ENCODE data around the gene SDR42E2. TPM values are rescaled to one million over a fixed set of nuclear protein-coding genes. Genes with fewer than 3 reads are reported as not detected.

The SDR42E2 gene
- total and polyA plus RNA-seq, 10 of the 15 experiments (the other 5 are each of a cell fraction or from before 2014, with no cell fraction given), result 0.01 to 0.09 (median 0.08) TPM; not detected in 4

- H4K20me1 ChIP-seq (ENCODE audit: control insufficient read depth, insufficient read depth), result no peaks in the 10 kb centered on the region
- no peak overlapping the region for H3K4me3 ChIP-seq
- no peak overlapping the region for H3K9ac ChIP-seq (ENCODE audit: control insufficient read depth, insufficient read depth, low read length)
- no peaks in the 10 kb centered on the region for H3K4me1 ChIP-seq (ENCODE audit: control insufficient read depth, insufficient read depth, low read length)
- SMC1A ChIA-PET (ENCODE audit: uncharacterized antibody, unreplicated experiment), result interaction anchor here (2.0 kb wide), 1 partner anchor 61 kb away, joined by 4 read pairs; no protein-coding TSS in a partner anchor
- no peak for DNase-seq (ENCODE audit: low read depth, low spot score)
- no peak for FAIRE-seq
- POLR2A ChIA-PET, result no interaction called here
- intact Hi-C loops (cut with micrococcal nuclease; ENCODE audit: unreplicated experiment), result no loop called here
- TF ChIP-seq ZBTB4 (CRISPR knock-in tag; IDR thresholded peaks at IDR 0.05) (no peak), LARP7 (IDR thresholded peaks at IDR 0.05) (no peak), PRDM15 (CRISPR knock-in tag; IDR thresholded peaks at IDR 0.05) (no peak), JUND (IDR thresholded peaks at IDR 0.05; ENCODE audit: low read depth, low read length) (no peak), ZNF207 (IDR thresholded peaks at IDR 0.05; ENCODE audit: borderline replicate concordance) (no peak), BCLAF1 (IDR thresholded peaks at IDR 0.05) (no peak), POLR2AphosphoS2 (IDR thresholded peaks at IDR 0.05; ENCODE audit: low read depth, low read length) (no peak), SMC3 (IDR thresholded peaks at IDR 0.05; ENCODE audit: borderline replicate concordance, low read length) (no peak)
- H3K9me3 ChIP-seq (replicated peaks; ENCODE audit: control insufficient read depth, insufficient read depth, low read length), result no peaks in the 10 kb centered on the region
- H3K27me3 ChIP-seq (replicated peaks in 1 of 2; ENCODE audit: control insufficient read depth in 2 of 2, insufficient read depth in 2 of 2, low read length in 1 of 2), result peaks cover 0 to 3% of the 10 kb centered on the region in 2 experiments; a peak in 1 of 4 replicates
- no TSS peak for BruUV-seq (replicated peaks)
- ATAC-seq, result no peak
- in situ Hi-C loops (cut with MboI), result no loop called here
- H3K36me3 ChIP-seq (ENCODE audit: control insufficient read depth in 2 of 2, insufficient read depth in 2 of 2, low read length in 1 of 2), result no peaks in the 10 kb centered on the region
- CTCF ChIA-PET, result no interaction called here
- 35% methylated on average over 6 of the region's 6 CpGs for WGBS (ENCODE audit: insufficient coverage, insufficient replicate concordance, low lambda C conversion rate, missing lambda C conversion rate)
- H3K79me2 ChIP-seq (ENCODE audit: control insufficient read depth, insufficient read depth, low read length), result no peaks in the 10 kb centered on the region
- no peak overlapping the region for H3K4me2 ChIP-seq (ENCODE audit: control insufficient read depth, insufficient read depth)
- RAD21 ChIA-PET (ENCODE audit: unreplicated experiment), result no interaction called here
- no peak overlapping the region for H3K27ac ChIP-seq (ENCODE audit: control insufficient read depth, insufficient read depth)
- H2AFZ ChIP-seq (ENCODE audit: control insufficient read depth, low read depth, low read length), result no peak overlapping the region
Observed at GRCh38 chr16:22144520-22144919, 17.8 kb upstream of the SDR42E2 start.

All from GM12878 (cell line).